Omental fat pad (tissue), 4 donors: ENCODE data around the gene PRR13. TPM values are rescaled to one million over a fixed set of nuclear protein-coding genes. Genes with fewer than 3 reads are reported as not detected.
"Not testable (repeated sequence)": the region's sequence is repeated elsewhere in the genome, so short reads cannot be mapped to it uniquely, and the experiment has no call there.

Experiments used
- ATAC-seq: fragments of 150-250 bp; one replicate; pipeline ENCODE4 v1.9.1; 2016; ENCODE audit warnings: mild to moderate bottlenecking, moderate library complexity; ENCODE audit not compliant: low FRiP score
- DNase-seq: peaks from one replicate; pipeline ENCODE4 v3.0.0-alpha.2; 2019; ENCODE audit warnings: low spot score
- total RNA-seq, 4 donors: library from RNA; depleted of rRNA; stranded (reverse); fragments of >200 nt; gene quantifications; one replicate each; pipeline ENCODE4 v1.1.0, GENCODE V29; 2016
- TF ChIP-seq, protein P1 (sequence below), 3 donors: fragments of 450-650 bp; IDR thresholded peaks; one replicate each; pipeline ENCODE4 v1.5.1; 2016 to 2017; ENCODE audit warnings: antibody characterized with exemption in 3 of 3, mild to moderate bottlenecking in 3 of 3, moderate library complexity in 2 of 3

Gene PRR13
- total RNA-seq, 4 donors from 2014 or later, result 42.9 to 72.6 (median 60.4) TPM

GRCh38 chr12:53476769-53477209 is 35.3 kb downstream of the PRR13 start:
- ATAC-seq (no peak), DNase-seq (no peak)
- TF ChIP-seq, protein P1, sequence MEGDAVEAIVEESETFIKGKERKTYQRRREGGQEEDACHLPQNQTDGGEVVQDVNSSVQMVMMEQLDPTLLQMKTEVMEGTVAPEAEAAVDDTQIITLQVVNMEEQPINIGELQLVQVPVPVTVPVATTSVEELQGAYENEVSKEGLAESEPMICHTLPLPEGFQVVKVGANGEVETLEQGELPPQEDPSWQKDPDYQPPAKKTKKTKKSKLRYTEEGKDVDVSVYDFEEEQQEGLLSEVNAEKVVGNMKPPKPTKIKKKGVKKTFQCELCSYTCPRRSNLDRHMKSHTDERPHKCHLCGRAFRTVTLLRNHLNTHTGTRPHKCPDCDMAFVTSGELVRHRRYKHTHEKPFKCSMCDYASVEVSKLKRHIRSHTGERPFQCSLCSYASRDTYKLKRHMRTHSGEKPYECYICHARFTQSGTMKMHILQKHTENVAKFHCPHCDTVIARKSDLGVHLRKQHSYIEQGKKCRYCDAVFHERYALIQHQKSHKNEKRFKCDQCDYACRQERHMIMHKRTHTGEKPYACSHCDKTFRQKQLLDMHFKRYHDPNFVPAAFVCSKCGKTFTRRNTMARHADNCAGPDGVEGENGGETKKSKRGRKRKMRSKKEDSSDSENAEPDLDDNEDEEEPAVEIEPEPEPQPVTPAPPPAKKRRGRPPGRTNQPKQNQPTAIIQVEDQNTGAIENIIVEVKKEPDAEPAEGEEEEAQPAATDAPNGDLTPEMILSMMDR (IDR thresholded peaks at IDR 0.05), result no peak

GRCh38 chr12:53478865-53479264 is 37.3 kb downstream of the PRR13 start:
- ATAC-seq (no peak), DNase-seq (no peak)
- TF ChIP-seq, protein P1 (IDR thresholded peaks at IDR 0.05), result no peak

DNA sequence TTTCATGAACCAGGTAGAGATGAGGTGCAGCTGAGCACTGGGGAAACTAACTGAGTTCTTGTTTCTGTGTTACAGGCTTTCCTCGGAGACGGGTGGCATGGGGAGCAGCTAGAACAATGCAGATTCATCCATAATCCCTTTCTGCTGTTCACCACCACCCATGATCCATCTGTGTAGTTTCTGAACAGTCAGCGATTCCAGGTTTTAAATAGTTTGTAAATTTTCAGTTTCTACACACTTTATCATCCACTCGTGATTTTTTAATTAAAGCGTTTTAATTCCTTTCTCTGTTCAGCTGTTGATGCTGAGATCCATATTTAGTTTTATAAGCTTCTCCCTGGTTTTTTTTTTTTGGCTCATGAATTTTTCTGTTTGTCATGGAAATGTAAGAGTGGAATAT is 37.8 kb downstream of the PRR13 start:
- DNase-seq, result no peak
- TF ChIP-seq, protein P1 (IDR thresholded peaks at IDR 0.05), result no peak
- ATAC-seq, result no peak

DNA sequence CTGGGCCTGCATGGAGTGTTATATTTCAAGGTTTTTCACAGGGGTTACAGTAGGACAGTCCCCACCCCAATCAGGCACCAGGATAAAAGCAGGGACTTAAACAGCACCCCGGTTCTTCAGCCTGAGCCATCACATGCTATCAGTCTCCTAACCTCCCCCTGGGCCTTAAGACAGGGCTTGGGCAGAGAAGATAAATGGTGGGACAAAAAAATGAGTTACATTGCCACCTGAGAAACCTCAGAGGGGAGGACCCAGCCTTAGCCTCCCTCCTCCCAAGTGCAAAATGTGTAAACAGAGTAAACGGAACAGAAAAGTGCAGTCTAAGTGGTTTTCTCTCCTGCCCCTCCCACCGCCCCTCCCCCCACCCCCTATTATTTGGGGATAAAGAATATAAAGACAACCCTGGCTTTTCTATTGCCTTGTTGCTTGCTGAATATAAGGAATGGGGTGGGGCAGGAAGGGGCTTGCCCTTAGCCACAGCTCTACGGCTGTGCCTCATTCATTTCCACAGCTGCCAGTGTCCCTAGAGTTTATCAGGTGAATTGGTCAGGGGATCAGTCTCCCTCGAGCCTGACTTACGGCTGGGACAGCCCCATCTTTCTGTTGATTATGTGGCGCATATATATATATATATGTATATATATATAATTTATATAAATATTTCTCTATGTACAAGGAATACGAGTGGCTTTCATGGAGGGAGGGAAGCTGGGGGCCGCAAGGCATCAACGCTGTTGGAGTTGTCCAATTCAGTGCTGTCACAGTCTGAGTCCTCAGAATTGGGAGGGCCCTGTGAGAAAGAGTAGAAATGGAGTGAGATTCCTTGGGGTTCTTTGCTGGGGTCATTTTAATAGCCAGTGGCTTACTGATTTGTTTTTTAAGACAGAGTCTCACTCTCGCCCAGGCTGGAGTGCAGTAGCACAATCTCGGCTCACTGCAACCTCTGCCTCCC is 39.2 kb downstream of the PRR13 start:
- ATAC-seq (no peak), DNase-seq (no peak)
- TF ChIP-seq, protein P1 (IDR thresholded peaks at IDR 0.05), result no peak

DNA sequence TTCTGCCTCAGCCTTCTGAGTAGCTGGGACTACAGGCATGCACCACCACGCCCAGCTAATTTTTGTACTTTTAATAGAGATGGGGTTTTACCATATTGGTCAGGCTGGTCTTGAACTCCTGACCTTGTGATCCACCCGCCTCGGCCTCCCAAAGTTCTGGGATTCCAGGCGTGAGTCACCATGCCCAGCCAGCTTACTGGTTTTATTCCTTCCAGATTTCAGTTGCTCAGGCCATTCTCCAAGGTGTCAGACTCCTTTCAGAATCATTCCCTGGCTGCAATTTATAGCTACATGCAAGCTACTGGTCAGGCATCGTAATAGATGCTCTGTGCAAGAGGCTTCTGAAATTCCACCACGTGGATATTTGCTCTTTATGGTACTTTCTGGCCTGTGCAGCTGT is 39.9 kb downstream of the PRR13 start:
- DNase-seq, ATAC-seq: not testable (repeated sequence)

- DNase-seq (no peak), ATAC-seq (no peak)
- TF ChIP-seq, protein P1 (IDR thresholded peaks at IDR 0.05), result no peak
Measured at GRCh38 chr12:53481939-53482586, 40.5 kb downstream of the PRR13 start.

GRCh38 chr12:53482626-53483168 is 41.2 kb downstream of the PRR13 start:
- TF ChIP-seq, protein P1 (IDR thresholded peaks at IDR 0.05), result no peak
- DNase-seq (no peak), ATAC-seq (no peak)
